ACC112 (cell line): ENCODE results near the gene ROR1.
A peak's percentile ranks its signal among the peaks of the same experiment; 100 is the strongest.

ENCODE experiments used
- H2AFZ ChIP-seq: fragments of 200-600 bp; sonication (generic); one replicate; pipeline ENCODE4 v1.6.0; 2017; ENCODE audit warnings: antibody characterized with exemption, low read length; ENCODE audit not compliant: unreplicated experiment
- H3K27ac ChIP-seq: fragments of 200-600 bp; sonication (generic); 2 replicates; pipeline ENCODE4 v1.5.1; 2014; ENCODE audit warnings: low read depth, mild to moderate bottlenecking, antibody characterized with exemption, low read length, moderate library complexity
- H3K27me3 ChIP-seq: fragments of 200-600 bp; sonication (generic); 2 replicates; pipeline ENCODE4 v1.6.1; 2014; ENCODE audit warnings: mild to moderate bottlenecking, antibody characterized with exemption, low read length, moderate library complexity, mixed read lengths; ENCODE audit not compliant: insufficient read depth
- H3K36me3 ChIP-seq: fragments of 200-600 bp; sonication (generic); 2 replicates; pipeline ENCODE4 v1.6.1; 2016; ENCODE audit warnings: mild to moderate bottlenecking, antibody characterized with exemption, low read length, moderate library complexity, mixed read lengths; ENCODE audit not compliant: insufficient read depth
- H3K4me1 ChIP-seq: fragments of 200-600 bp; sonication (generic); one replicate; pipeline ENCODE4 v1.6.1; 2016; ENCODE audit warnings: low read length, mixed read lengths; ENCODE audit not compliant: insufficient read depth, unreplicated experiment, control insufficient read depth
- H3K4me3 ChIP-seq: fragments of 200-600 bp; sonication (generic); 2 replicates; pipeline ENCODE4 v1.5.1; 2014; ENCODE audit warnings: mild to moderate bottlenecking, low read depth, low read length
- H3K79me2 ChIP-seq: fragments of 200-600 bp; sonication (generic); one replicate; pipeline ENCODE4 v1.6.0; 2016; ENCODE audit warnings: low read length; ENCODE audit not compliant: control insufficient read depth, unreplicated experiment, insufficient read depth

The ROR1 gene

GRCh38 chr1:64135462-64136223 is 361.8 kb downstream of the ROR1 start:
- no peaks in the 10 kb centered on the region for H3K79me2 ChIP-seq
- H3K4me1 ChIP-seq, result peaks cover 54% of the 10 kb centered on the region
- no peak overlapping the region for H3K4me3 ChIP-seq
- H3K27me3 ChIP-seq, result no peaks in the 10 kb centered on the region
- H3K36me3 ChIP-seq, result no peaks in the 10 kb centered on the region
- H3K27ac ChIP-seq, result peak overlapping the region; percentile 74
- H2AFZ ChIP-seq, result no peak overlapping the region

DNA sequence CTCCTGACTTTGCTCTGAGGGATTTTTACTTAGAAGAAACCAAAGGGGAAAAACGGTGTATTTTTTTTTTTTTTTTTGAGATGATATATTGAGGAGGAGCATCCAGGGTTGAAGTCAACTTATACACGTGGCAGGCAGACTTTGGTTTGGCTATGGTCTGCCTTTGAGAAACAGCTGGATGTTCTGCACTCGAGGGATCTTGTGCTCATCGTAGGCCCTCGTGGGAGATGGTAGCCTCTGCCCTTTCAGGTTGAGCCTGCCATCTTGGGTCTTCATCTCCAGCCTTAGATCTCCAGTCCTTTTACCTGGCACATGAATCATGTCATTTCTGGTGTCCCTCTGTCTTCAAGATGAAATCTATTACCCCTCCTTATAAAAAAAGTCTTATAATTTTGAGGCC is 362.5 kb downstream of the ROR1 start:
- Histone ChIP-seq H3K27me3 (no peaks in the 10 kb centered on the region), H3K4me1 (peaks cover 54% of the 10 kb centered on the region), H3K79me2 (no peaks in the 10 kb centered on the region), H3K27ac (peak overlapping the region; percentile 74), H2AFZ (no peak overlapping the region), H3K36me3 (no peaks in the 10 kb centered on the region), H3K4me3 (no peak overlapping the region)

- Histone ChIP-seq H3K4me1 (peaks cover 54% of the 10 kb centered on the region), H3K4me3 (no peak overlapping the region), H3K79me2 (no peaks in the 10 kb centered on the region), H3K36me3 (no peaks in the 10 kb centered on the region), H3K27me3 (no peaks in the 10 kb centered on the region), H2AFZ (no peak overlapping the region), H3K27ac (peak overlapping the region; percentile 74)
Observed at GRCh38 chr1:64136752-64137411, 363.1 kb downstream of the ROR1 start.

- Histone ChIP-seq H3K27me3 (no peaks in the 10 kb centered on the region), H3K79me2 (no peaks in the 10 kb centered on the region), H3K27ac (peak overlapping the region; percentile 33), H3K36me3 (no peaks in the 10 kb centered on the region), H2AFZ (no peak overlapping the region), H3K4me3 (no peak overlapping the region), H3K4me1 (peaks cover 54% of the 10 kb centered on the region)
Observed at GRCh38 chr1:64137412-64137803, 363.6 kb downstream of the ROR1 start.

GRCh38 chr1:64139877-64140276 is 366.1 kb downstream of the ROR1 start:
- peaks cover 32% of the 10 kb centered on the region for H3K4me1 ChIP-seq
- no peak overlapping the region for H3K27ac ChIP-seq
- H3K36me3 ChIP-seq, result no peaks in the 10 kb centered on the region
- H3K27me3 ChIP-seq, result no peaks in the 10 kb centered on the region
- no peak overlapping the region for H3K4me3 ChIP-seq
- no peaks in the 10 kb centered on the region for H3K79me2 ChIP-seq
- H2AFZ ChIP-seq, result no peak overlapping the region

- no peaks in the 10 kb centered on the region for H3K79me2 ChIP-seq
- H3K36me3 ChIP-seq, result no peaks in the 10 kb centered on the region
- no peak overlapping the region for H2AFZ ChIP-seq
Observed at GRCh38 chr1:64140596-64140995, 366.8 kb downstream of the ROR1 start.

GRCh38 chr1:64147045-64147724 is 373.4 kb downstream of the ROR1 start:
- Histone ChIP-seq H3K27me3 (no peaks in the 10 kb centered on the region), H3K4me3 (no peak overlapping the region), H3K4me1 (peaks cover 5% of the 10 kb centered on the region), H2AFZ (no peak overlapping the region), H3K79me2 (no peaks in the 10 kb centered on the region), H3K36me3 (no peaks in the 10 kb centered on the region; the same call in 1 of the 2 replicates), H3K27ac (no peak overlapping the region)

More at GRCh38 chr1:64140596-64140995, 366.8 kb downstream of the ROR1 start:
- no peaks in the 10 kb centered on the region for H3K27me3 ChIP-seq
- no peak overlapping the region for H3K4me3 ChIP-seq
- H3K4me1 ChIP-seq, result peaks cover 25% of the 10 kb centered on the region
- no peak overlapping the region for H3K27ac ChIP-seq

DNA sequence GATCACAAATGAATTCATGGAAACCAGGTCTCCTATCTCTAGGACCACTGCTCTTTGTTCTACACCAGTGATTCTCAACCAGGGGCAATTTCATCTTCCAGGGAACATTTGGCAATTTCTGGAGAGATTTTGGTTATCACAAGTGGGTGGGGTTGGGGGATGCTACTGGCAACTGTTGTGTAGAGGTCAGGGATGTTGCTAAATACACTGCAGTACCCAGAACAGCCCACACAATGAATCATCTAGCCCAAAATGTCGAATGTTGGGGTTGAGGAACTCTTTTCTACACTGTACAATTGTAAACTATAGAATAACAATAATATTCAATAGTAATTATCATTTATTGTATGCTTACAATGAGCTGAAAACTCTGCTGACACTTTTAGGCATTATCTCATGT is 373.9 kb downstream of the ROR1 start:
- Histone ChIP-seq H3K79me2 (no peaks in the 10 kb centered on the region), H3K36me3 (no peaks in the 10 kb centered on the region; the same call in 1 of the 2 replicates), H2AFZ (no peak overlapping the region), H3K4me3 (no peak overlapping the region), H3K27me3 (no peaks in the 10 kb centered on the region), H3K4me1 (peaks cover 5% of the 10 kb centered on the region), H3K27ac (no peak overlapping the region)

- no peaks in the 10 kb centered on the region; the same call in 1 of the 2 replicates for H3K36me3 ChIP-seq
- H3K4me1 ChIP-seq, result peaks cover 5% of the 10 kb centered on the region
- H2AFZ ChIP-seq, result no peak overlapping the region
- no peaks in the 10 kb centered on the region for H3K79me2 ChIP-seq
- H3K4me3 ChIP-seq, result no peak overlapping the region
- no peaks in the 10 kb centered on the region for H3K27me3 ChIP-seq
- H3K27ac ChIP-seq, result no peak overlapping the region
Observed at GRCh38 chr1:64150266-64150665, 376.4 kb downstream of the ROR1 start.

DNA sequence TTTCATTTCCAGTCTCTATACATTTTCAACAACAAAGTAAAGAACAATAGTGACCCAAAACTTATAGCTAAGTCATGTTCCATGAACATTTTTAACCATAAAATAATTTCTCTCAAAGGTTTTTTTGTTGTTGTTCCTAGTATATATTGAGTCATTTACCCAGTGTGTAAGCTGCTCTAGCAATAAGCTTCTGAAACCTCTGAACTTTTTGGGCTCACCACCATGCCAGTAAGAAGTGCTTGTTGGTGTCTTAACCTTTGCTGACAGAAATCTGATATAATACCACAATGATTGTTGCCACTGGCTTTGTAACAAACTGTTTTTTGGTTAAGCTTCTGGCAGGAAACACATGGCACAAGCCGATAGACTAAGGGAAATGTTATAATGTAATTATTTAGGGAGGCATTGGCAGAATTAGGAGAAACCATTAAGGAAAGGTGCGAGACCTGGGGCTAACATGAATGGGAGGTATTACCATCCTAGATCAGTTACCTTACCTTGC is 377.0 kb downstream of the ROR1 start:
- Histone ChIP-seq H3K4me1 (peaks cover 5% of the 10 kb centered on the region), H3K4me3 (no peak overlapping the region), H3K27me3 (no peaks in the 10 kb centered on the region), H3K36me3 (no peaks in the 10 kb centered on the region; the same call in 1 of the 2 replicates), H3K27ac (no peak overlapping the region), H3K79me2 (no peaks in the 10 kb centered on the region), H2AFZ (no peak overlapping the region)
